ENCODE results near the gene TIMM44. TPM values are rescaled to one million over a fixed set of nuclear protein-coding genes. Genes with fewer than 3 reads are reported as not detected.
A peak's percentile ranks its signal among the peaks of the same experiment; 100 is the strongest.
"Not testable (repeated sequence)": the region's sequence is repeated elsewhere in the genome, so short reads cannot be mapped to it uniquely, and the experiment has no call there.

The TIMM44 gene
- total RNA-seq, 2 donors from 2014 or later: 37.2 to 47.8 TPM

GRCh38 chr19:7919610-7920518 lies 23.6 kb downstream of the TIMM44 start, which contains the start of gene SNAPC2:
TSS of gene SNAPC2 (plus strand) at chr19:7920338. CDS start at chr19:7920367, 29 bp downstream.
- DNase-seq (ENCODE audit: low spot score): peak; percentile 99
- intact Hi-C loops (cut with DNase I): no loop called here

- DNase-seq (ENCODE audit: low spot score): no peak
- intact Hi-C loops (cut with DNase I): no loop called here
These were observed 24.6 kb downstream of the TIMM44 start for GRCh38 chr19:7918615-7919421.

- intact Hi-C loops (cut with DNase I); DNase-seq (ENCODE audit: low spot score): not testable (repeated sequence)
These were observed 25.3 kb downstream of the TIMM44 start for GRCh38 chr19:7918062-7918614.

GRCh38 chr19:7917267-7918061 lies 26.0 kb downstream of the TIMM44 start:
- intact Hi-C loops (cut with DNase I): no loop called here
- DNase-seq (ENCODE audit: low spot score): no peak

GRCh38 chr19:7916955-7917266 lies 26.6 kb downstream of the TIMM44 start:
- no peak for DNase-seq (ENCODE audit: low spot score)

GRCh38 chr19:7916103-7916954 lies 27.1 kb downstream of the TIMM44 start:
- DNase-seq (ENCODE audit: low spot score): no peak
- intact Hi-C loops (cut with DNase I): no loop called here

More at GRCh38 chr19:7916955-7917266, 26.6 kb downstream of the TIMM44 start:
- intact Hi-C loops (cut with DNase I): no loop called here

- DNase-seq (ENCODE audit: low spot score): no peak
- intact Hi-C loops (cut with DNase I): no loop called here
These were observed 28.0 kb downstream of the TIMM44 start for GRCh38 chr19:7915250-7916102.

GRCh38 chr19:7914598-7915045 lies 28.8 kb downstream of the TIMM44 start, which contains the start of gene TGFBR3L:
TSS of gene TGFBR3L (plus strand) at chr19:7914830.
- DNase-seq (ENCODE audit: low spot score): no peak
- intact Hi-C loops (cut with DNase I): no loop called here

GRCh38 chr19:7914099-7914498 lies 29.4 kb downstream of the TIMM44 start:
- intact Hi-C loops (cut with DNase I): no loop called here
- DNase-seq (ENCODE audit: low spot score): no peak

GRCh38 chr19:7913652-7914051 lies 29.8 kb downstream of the TIMM44 start:
- intact Hi-C loops (cut with DNase I): no loop called here

GRCh38 chr19:7912697-7913564 lies 30.5 kb downstream of the TIMM44 start:
- no peak for DNase-seq (ENCODE audit: low spot score)
- intact Hi-C loops (cut with DNase I): no loop called here

More at GRCh38 chr19:7913652-7914051, 29.8 kb downstream of the TIMM44 start:
- no peak for DNase-seq (ENCODE audit: low spot score)

GRCh38 chr19:7912144-7912696 lies 31.2 kb downstream of the TIMM44 start:
- DNase-seq (ENCODE audit: low spot score): no peak
- intact Hi-C loops (cut with DNase I): no loop called here

- intact Hi-C loops (cut with DNase I): no loop called here
- no peak for DNase-seq (ENCODE audit: low spot score)
These were observed 31.8 kb downstream of the TIMM44 start for GRCh38 chr19:7911508-7912143.

- no peak for DNase-seq (ENCODE audit: low spot score)
- intact Hi-C loops (cut with DNase I): no loop called here
These were observed 32.9 kb downstream of the TIMM44 start for GRCh38 chr19:7910321-7911161.
